Activated CD8-positive, alpha-beta T cell treated with anti-CD3 and anti-CD28 coated beads, Interleukin-2, amount 10 ng/mL, durations not matched to agents 7 days and 5 days (primary cell): ENCODE measurements around the gene GABPB2. TPM values are rescaled to one million over a fixed set of nuclear protein-coding genes. Genes with fewer than 3 reads are reported as not detected.

Source experiments
- ATAC-seq: fragments of 150-1000 bp; cut with Tn5 transposase; one replicate; pipeline ENCODE4 v1.10.0; 2021; ENCODE audit warnings: moderate library complexity
- CTCF ChIA-PET: fragments of 350-600 bp; sonication (Branson Sonifier 250); formaldehyde crosslinking; loops from one replicate; lab custom pipeline; 2021; ENCODE audit warnings: antibody characterized with exemption; lab: Charles Lee
- POLR2A ChIA-PET: fragments of 350-600 bp; sonication (Branson Sonifier 250); formaldehyde crosslinking; loops from one replicate; lab custom pipeline; 2021; ENCODE audit warnings: antibody characterized with exemption; lab: Charles Lee
- DNase-seq: peaks from one replicate; pipeline ENCODE4 v3.0.0-alpha.2; 2020
- H3K27ac Mint-ChIP-seq: one replicate; pipeline ENCODE4 v1.8.0; 2021; ENCODE audit warnings: mild to moderate bottlenecking, mixed read lengths
- H3K27me3 Mint-ChIP-seq: one replicate; pipeline ENCODE4 v1.8.0; 2021; ENCODE audit warnings: low read depth, mixed read lengths
- H3K36me3 Mint-ChIP-seq: one replicate; pipeline ENCODE4 v1.8.0; 2021; ENCODE audit warnings: low read depth, mixed read lengths
- H3K4me1 Mint-ChIP-seq: one replicate; pipeline ENCODE4 v1.8.0; 2021; ENCODE audit warnings: low read depth, mixed read lengths
- H3K4me3 Mint-ChIP-seq: one replicate; pipeline ENCODE4 v1.8.0; 2021; ENCODE audit warnings: mild to moderate bottlenecking, mixed read lengths
- H3K9me3 Mint-ChIP-seq: one replicate; pipeline ENCODE4 v1.8.0; 2022; ENCODE audit warnings: mixed read lengths; ENCODE audit not compliant: insufficient read depth
- total RNA-seq, 2 experiments: library from RNA; stranded (reverse); gene quantifications; one replicate each; pipeline ENCODE4 v1.2.3, GENCODE V29; 2021

Gene GABPB2
- total RNA-seq, 2 experiments from 2014 or later = 32.7 to 34.4 TPM

DNA sequence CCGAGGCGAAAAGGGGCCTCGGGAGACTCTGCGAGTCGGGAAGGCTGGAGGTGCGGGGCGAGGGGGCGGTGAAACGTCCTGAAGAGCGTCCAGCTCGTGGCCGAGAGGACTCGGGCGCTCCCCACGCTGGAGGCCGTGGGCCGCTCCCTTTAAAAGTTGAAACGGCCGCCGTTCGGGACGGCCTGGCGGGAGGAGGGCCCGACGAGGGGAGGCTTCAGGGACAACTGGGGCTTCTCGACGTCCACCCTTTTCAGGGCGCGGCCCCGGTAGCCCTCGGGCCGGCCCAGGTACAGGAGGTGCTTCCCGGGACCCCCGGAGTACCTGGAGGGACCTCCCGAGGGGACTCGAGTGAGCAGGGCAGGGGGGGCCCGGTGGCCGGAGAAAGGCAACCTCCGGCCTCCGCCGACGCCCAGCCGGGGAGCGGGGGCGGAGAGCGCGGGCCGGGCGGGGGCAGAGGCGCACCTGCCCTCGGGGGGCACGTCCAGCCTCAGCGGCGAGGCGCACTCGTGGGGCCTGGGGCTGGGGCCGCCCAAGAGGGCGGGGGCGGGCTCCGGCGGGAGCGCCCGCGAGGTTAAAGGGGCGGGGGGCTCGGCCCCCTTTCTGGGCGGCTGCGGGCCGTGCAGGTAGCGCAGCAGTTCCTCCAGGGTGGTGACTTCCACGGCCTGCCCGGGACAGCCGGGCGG is 61.9 kb downstream of the GABPB2 start:
- H3K27ac Mint-ChIP-seq = no peak overlapping the region
- ChIA-PET POLR2A (no interaction called here), CTCF (interaction anchor here (4.5 kb wide), 1 partner anchor 33 kb away, joined by 22 read pairs; no protein-coding TSS in a partner anchor)
- H3K36me3 Mint-ChIP-seq = peaks cover 4% of the 10 kb centered on the region
- DNase-seq (no peak), ATAC-seq (no peak)
- no peak overlapping the region for H3K4me3 Mint-ChIP-seq
- no peaks in the 10 kb centered on the region for H3K9me3 Mint-ChIP-seq
- H3K27me3 Mint-ChIP-seq = peaks cover 3% of the 10 kb centered on the region
- peaks cover 29% of the 10 kb centered on the region for H3K4me1 Mint-ChIP-seq

DNA sequence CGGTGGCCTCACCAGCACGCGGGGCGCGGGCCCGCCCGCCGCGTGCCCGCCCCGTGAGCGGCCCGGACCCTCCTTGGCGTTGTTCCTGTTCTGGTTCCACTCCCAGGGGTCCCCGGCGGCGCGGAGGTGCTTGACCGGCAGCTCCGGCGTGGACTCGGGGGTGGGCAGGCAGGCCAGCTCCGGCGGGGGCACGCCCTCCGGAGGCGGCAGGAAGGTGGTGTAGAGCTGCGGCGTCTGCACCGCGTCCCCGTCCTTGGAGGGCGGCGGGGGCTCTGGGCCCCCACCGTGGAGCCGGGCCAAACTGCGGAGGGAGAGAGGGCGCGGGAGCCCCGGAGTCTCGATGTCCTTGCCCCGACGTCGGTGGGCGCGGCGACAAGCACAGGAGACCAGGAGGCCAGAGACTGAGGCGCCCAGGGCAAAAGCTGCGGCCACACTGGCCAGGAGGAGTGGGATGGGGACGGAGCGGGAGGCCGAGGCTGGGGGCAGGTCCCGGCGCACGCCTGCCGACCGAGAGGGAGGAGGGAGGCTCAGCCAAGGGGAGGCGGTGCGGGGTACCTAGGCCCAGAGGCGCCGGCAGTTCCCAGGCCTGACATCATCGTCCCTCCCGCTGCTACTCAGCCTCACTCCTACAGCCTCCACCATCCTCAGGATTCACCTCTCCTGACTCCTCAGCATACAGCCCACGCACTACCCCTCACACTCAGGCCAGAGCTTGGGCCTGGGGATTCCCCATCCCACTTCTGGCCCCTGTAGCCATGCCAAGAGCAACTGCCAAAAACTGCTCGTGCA is 62.7 kb downstream of the GABPB2 start:
- Mint-ChIP-seq H3K36me3 (peaks cover 4% of the 10 kb centered on the region), H3K27ac (no peak overlapping the region), H3K4me1 (peaks cover 29% of the 10 kb centered on the region), H3K27me3 (peaks cover 3% of the 10 kb centered on the region), H3K9me3 (no peaks in the 10 kb centered on the region), H3K4me3 (no peak overlapping the region)
- CTCF ChIA-PET = interaction anchor here (0.9 to 2.9 kb wide), 2 partner anchors 22 to 24 kb away, joined by 3 to 15 read pairs; partner anchors contain the start of gene TNFAIP8L2
- ATAC-seq (no peak), DNase-seq (no peak)
- POLR2A ChIA-PET = no interaction called here

DNA sequence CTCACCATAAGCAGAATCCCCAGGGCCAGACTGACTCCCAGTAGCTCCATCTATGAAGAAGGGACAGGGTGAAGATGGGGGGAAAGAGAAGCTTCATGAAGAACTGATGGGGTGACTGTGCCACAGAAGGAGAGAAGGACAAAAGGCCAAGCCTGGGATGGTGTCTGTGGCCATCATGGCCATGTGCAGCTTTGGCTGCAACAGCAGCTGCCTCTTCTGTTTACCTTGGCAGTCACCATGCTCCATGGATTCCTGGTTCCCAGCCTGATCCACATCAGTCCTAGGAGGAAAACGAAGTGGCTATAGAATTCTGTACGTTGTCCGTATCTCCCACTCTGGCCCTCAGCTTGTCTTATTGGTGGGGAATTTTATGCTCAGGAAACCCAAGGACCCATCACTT is 63.8 kb downstream of the GABPB2 start:
- POLR2A ChIA-PET = interaction anchor here (0.9 kb wide), 1 partner anchor 13 kb away, joined by 4 read pairs; the partner anchor contains the start of gene SEMA6C
- peaks cover 4% of the 10 kb centered on the region for H3K36me3 Mint-ChIP-seq
- H3K27ac Mint-ChIP-seq = no peak overlapping the region
- CTCF ChIA-PET = interaction anchor here (0.9 to 2.9 kb wide), 4 partner anchors 10 to 35 kb away, joined by 3 to 15 read pairs (median 8); partner anchors contain the start of gene TNFAIP8L2
- no peaks in the 10 kb centered on the region for H3K9me3 Mint-ChIP-seq
- H3K27me3 Mint-ChIP-seq = peaks cover 3% of the 10 kb centered on the region
- no peak overlapping the region for H3K4me3 Mint-ChIP-seq
- ATAC-seq (no peak), DNase-seq (no peak)
- H3K4me1 Mint-ChIP-seq = peaks cover 29% of the 10 kb centered on the region

DNA sequence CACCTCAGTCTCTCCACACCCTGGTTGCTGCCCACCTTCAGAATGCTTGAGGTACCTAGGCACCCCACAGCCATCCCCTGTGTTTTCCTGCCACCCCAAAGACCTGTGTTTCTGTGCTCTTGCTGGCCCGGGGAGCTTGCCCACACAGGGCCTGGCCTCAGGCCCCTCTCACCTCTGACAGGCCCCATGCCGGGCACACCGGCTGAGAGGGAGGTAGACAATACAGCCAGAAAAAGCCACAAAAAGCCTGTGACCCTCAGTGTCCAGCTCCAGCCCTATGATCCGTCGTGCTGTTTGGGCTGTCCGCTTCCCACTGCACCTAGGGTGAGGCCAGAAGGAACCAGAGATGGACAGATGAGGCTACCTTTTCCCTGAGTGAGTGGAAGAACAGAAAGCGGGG is 64.4 kb downstream of the GABPB2 start:
- H3K36me3 Mint-ChIP-seq = peaks cover 4% of the 10 kb centered on the region
- H3K27ac Mint-ChIP-seq = no peak overlapping the region
- H3K4me1 Mint-ChIP-seq = peaks cover 29% of the 10 kb centered on the region
- ChIA-PET CTCF (interaction anchor here (0.9 to 2.9 kb wide), 7 partner anchors 10 to 36 kb away, joined by 3 to 15 read pairs (median 4); partner anchors contain the start of gene TNFAIP8L2), POLR2A (interaction anchor here (1.0 kb wide), 1 partner anchor 9 kb away, joined by 3 read pairs; no protein-coding TSS in a partner anchor)
- ATAC-seq (no peak), DNase-seq (no peak)
- H3K4me3 Mint-ChIP-seq = no peak overlapping the region
- peaks cover 3% of the 10 kb centered on the region for H3K27me3 Mint-ChIP-seq
- H3K9me3 Mint-ChIP-seq = no peaks in the 10 kb centered on the region

DNA sequence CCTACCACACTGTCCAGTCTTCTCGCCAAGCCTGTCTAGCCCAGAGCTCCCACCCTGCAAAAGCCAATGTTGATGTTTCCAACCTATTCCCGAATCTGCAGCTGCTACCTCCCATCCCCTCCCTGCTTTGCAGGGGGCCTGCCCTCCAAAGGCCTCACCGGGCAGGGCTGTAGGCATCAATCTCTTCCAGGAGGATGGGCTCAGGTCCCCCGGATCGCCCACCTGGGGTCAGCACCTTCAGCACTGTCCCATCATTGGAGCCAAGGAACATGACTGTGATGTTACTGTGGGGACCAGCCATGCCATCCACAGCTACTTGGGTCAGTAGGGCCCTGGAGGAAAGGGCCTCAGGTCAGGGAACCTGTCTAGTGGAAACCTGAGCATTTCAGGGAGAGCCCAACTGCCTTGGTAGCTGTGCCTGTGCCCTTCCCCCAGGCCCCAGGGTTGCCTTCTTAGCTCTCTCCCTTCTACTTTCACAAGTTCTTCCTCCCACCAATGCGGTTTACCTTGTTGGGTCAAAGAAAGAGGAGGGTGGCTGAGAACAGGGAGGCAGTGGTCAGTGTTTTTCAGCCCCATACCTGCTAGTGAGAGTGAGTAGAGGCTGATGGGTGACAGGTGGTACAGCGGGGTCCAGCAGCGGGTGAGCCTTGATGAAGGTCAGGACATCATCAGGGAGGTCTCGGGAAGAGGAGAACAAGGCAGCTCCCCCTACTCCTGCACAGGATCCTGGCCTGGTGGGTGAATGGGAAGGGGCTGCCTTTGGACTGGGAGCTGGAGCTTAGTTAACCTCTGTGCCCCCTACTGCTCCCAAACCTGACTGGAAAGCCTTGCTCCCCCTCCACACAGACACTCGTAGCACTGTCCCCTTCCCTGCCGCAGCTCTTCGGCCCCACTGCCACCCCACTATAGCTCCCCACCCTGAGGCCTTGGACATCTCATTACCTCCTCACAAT is 65.1 kb downstream of the GABPB2 start:
- ATAC-seq (no peak), DNase-seq (no peak)
- ChIA-PET POLR2A (interaction anchor here (1.0 kb wide), 1 partner anchor 10 kb away, joined by 3 read pairs; no protein-coding TSS in a partner anchor), CTCF (interaction anchor here (0.9 to 2.9 kb wide), 8 partner anchors 9 to 111 kb away, joined by 3 to 15 read pairs (median 4); partner anchors contain the start of gene TNFAIP8L2)
- Mint-ChIP-seq H3K36me3 (peaks cover 1% of the 10 kb centered on the region), H3K27me3 (peaks cover 3% of the 10 kb centered on the region), H3K27ac (no peak overlapping the region), H3K9me3 (no peaks in the 10 kb centered on the region), H3K4me3 (no peak overlapping the region), H3K4me1 (peaks cover 25% of the 10 kb centered on the region)

DNA sequence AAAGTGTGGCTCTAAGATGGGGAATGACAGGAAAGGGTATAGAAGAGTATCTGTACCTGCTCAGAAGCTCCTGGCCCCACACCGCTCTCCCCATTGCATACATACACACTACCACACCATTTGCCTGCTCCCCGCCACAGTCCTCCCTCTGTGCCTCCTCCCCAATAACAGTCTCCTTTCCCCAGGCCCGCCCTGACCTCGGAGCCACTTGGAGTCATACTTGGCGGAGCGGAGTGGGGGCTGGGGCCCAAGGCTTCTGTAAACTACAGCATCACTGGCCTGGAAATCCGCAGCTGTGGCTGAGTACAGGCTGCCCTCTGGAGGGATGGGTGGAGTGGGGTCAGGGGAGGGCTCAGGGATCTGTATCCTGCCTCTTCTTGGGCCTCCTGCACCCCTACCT is 67.2 kb downstream of the GABPB2 start:
- Mint-ChIP-seq H3K36me3 (no peaks in the 10 kb centered on the region), H3K4me1 (peaks cover 13% of the 10 kb centered on the region), H3K9me3 (no peaks in the 10 kb centered on the region), H3K4me3 (no peak overlapping the region), H3K27me3 (no peaks in the 10 kb centered on the region), H3K27ac (no peak overlapping the region)
- ATAC-seq (no peak), DNase-seq (no peak)
- ChIA-PET CTCF (interaction anchor here (1.0 kb wide), 1 partner anchor 114 kb away, joined by 3 read pairs; no protein-coding TSS in a partner anchor), POLR2A (interaction anchor here (0.7 kb wide), 1 partner anchor 60 kb away, joined by 3 read pairs; the partner anchor contains the start of gene PIP5K1A)

DNA sequence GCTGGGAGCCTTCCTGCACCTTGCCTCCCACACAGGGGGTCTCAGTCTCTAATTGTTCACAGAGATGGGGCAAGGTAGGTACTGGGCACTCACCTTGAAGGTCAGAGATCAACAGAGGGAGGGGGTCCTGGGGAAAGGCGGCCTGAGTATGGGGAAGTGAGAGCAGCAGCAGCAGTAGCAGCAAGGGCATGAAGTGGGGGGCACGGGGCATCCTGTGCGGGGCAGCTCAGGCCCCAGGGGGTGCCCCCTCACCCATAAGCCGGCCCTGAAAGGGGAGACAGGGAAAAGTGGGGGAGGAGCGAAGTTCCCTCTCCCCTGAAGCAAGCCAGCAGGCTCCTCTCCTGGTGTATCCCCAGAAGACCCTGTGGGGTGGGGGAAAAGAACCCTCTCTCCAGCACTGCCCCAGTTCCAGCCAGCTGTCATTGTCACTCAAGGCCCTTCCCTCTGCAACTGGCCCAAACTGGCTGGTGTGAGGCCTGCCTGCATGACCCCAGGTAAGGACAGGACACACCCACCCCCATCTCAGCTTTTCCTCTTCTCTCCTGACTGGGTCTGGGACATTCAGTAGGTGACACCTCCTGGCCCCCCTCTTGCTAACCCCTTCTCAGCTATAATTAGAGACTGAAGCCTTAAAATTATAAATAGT is 72.0 kb downstream of the GABPB2 start:
- Mint-ChIP-seq H3K4me1 (peaks cover 15% of the 10 kb centered on the region), H3K4me3 (no peak overlapping the region), H3K9me3 (no peaks in the 10 kb centered on the region), H3K27ac (no peak overlapping the region), H3K36me3 (no peaks in the 10 kb centered on the region), H3K27me3 (peaks cover 9% of the 10 kb centered on the region)
- CTCF ChIA-PET = interaction anchor here (1.0 to 4.4 kb wide), 5 partner anchors 11 to 118 kb away, joined by 3 to 28 read pairs (median 5); partner anchors contain the start of gene TNFAIP8L2
- POLR2A ChIA-PET = interaction anchor here (0.8 kb wide), 1 partner anchor 24 kb away, joined by 3 read pairs; no protein-coding TSS in a partner anchor
- ATAC-seq = no peak
- DNase-seq = no peak

DNA sequence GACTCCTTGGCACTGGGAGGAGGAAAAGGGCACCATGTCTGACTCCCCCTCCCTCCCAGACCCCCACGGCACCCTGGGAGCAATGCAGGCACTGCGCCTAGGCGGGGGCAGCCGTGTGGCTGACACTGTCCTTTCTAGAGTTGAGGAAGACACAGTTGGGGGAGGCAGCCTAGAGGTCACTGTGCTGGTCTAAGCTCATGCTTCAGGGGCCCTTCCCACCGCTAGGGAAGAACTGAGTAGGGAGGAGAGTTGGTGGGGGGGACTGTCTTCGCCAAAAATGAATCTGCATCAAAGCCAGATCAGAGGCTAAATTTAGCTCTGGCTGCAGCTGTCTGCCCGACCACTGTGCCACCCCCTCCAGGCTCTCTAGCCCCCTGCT is 72.5 kb downstream of the GABPB2 start:
- no peak overlapping the region for H3K27ac Mint-ChIP-seq
- H3K4me3 Mint-ChIP-seq = no peak overlapping the region
- no peak for DNase-seq
- ATAC-seq = no peak
- ChIA-PET CTCF (interaction anchor here (1.2 to 4.4 kb wide), 3 partner anchors 13 to 118 kb away, joined by 4 to 28 read pairs (median 17); partner anchors contain the start of gene TNFAIP8L2), POLR2A (interaction anchor here (0.8 kb wide), 1 partner anchor 24 kb away, joined by 3 read pairs; no protein-coding TSS in a partner anchor)
- no peaks in the 10 kb centered on the region for H3K36me3 Mint-ChIP-seq
- peaks cover 11% of the 10 kb centered on the region for H3K27me3 Mint-ChIP-seq
- no peaks in the 10 kb centered on the region for H3K9me3 Mint-ChIP-seq
- peaks cover 15% of the 10 kb centered on the region for H3K4me1 Mint-ChIP-seq

DNA sequence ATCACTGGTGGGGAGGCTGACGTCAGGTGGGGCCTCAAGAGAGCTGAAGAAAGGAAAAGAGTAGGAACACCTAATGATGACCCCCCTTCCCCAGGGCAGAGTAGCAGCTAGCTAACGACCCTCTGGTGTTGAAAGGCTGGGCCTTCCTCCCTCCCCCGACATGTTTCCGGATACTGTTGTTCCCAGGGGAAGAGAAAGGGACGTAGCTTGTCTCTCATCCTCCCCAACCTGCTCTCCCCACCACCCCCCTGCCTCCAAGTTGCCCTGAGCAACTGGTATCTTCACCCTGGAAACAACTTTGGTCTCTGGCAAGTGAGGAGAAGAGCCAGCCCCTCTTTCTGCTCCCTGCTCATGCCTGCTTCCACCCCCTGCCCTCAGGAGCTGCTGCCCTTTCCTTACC is 73.4 kb downstream of the GABPB2 start:
- peaks cover 15% of the 10 kb centered on the region for H3K4me1 Mint-ChIP-seq
- ChIA-PET POLR2A (no interaction called here), CTCF (interaction anchor here (1.2 to 4.4 kb wide), 4 partner anchors 9 to 119 kb away, joined by 4 to 28 read pairs (median 11); partner anchors contain the start of gene TNFAIP8L2)
- H3K27ac Mint-ChIP-seq = no peak overlapping the region
- H3K4me3 Mint-ChIP-seq = no peak overlapping the region
- H3K27me3 Mint-ChIP-seq = peaks cover 13% of the 10 kb centered on the region
- no peaks in the 10 kb centered on the region for H3K9me3 Mint-ChIP-seq
- DNase-seq (no peak), ATAC-seq (no peak)
- no peaks in the 10 kb centered on the region for H3K36me3 Mint-ChIP-seq
